Stomach (tissue), 9 donors: Measurements from ENCODE around the gene BCAS3. TPM values are rescaled to one million over a fixed set of nuclear protein-coding genes. Genes with fewer than 3 reads are reported as not detected.

Experiments used
- DNase-seq, 2 donors: peaks; one replicate each; pipeline versions ENCODE4 v3.0.0 to v3.0.0-alpha.2; 2013 to 2019
- H3K27ac ChIP-seq, 5 donors: fragments of 200-600 bp in 4 of 5; sonication (generic) in 4 of 5; one replicate each; pipeline ENCODE4 v1.5.1; 2013 to 2019; ENCODE audit warnings: mild to moderate bottlenecking in 1 of 5, moderate library complexity in 1 of 5
- H3K27me3 ChIP-seq, 3 donors: fragments of 200-600 bp; sonication (generic); one replicate each; pipeline ENCODE4 v1.5.1; 2017 to 2019; ENCODE audit warnings: mixed run types in 1 of 3
- H3K36me3 ChIP-seq, 4 donors: fragments of 200-600 bp; sonication (generic); 1 replicate in 3 of 4; 2 replicates in 1 of 4; pipeline ENCODE4 v1.5.1; 2016 to 2019
- H3K4me1 ChIP-seq, 4 donors: fragments of 200-600 bp; sonication (generic); one replicate each; pipeline ENCODE4 v1.5.1; 2016 to 2019
- H3K4me3 ChIP-seq, 4 donors: fragments of 200-600 bp; sonication (generic) in 3 of 4; one replicate each; pipeline ENCODE4 v1.5.1; 2016 to 2019; ENCODE audit warnings: mild to moderate bottlenecking in 1 of 4
- H3K9me3 ChIP-seq, 4 donors: fragments of 200-600 bp; sonication (generic); one replicate each; pipeline ENCODE4 v1.5.1; 2016 to 2019
- CTCF ChIP-seq, 7 experiments: fragments of 450-650 bp in 4 of 7; fragments of 200-600 bp in 3 of 7; sonication (generic) in 3 of 7; IDR thresholded peaks; one replicate each; pipeline ENCODE4 v1.5.1; 2016 to 2019; ENCODE audit warnings: antibody characterized with exemption in 7 of 7, control low read depth in 2 of 7, mild to moderate bottlenecking in 1 of 7
- EP300 ChIP-seq: sonication (generic); formaldehyde crosslinking; IDR thresholded peaks from one replicate; pipeline ENCODE4 v1.6.1; 2017; ENCODE audit warnings: antibody characterized with exemption
- POLR2A ChIP-seq, 4 donors: fragments of 450-650 bp; IDR thresholded peaks; one replicate each; pipeline ENCODE4 v1.6.1; 2016; ENCODE audit warnings: antibody characterized with exemption in 4 of 4, control low read depth in 2 of 4, mild to moderate bottlenecking in 1 of 4, moderate library complexity in 1 of 4
- POLR2AphosphoS5 ChIP-seq, 3 donors: sonication (generic); formaldehyde crosslinking; IDR thresholded peaks; one replicate each; pipeline ENCODE4 v1.6.1; 2016; ENCODE audit warnings: antibody characterized with exemption in 3 of 3
- WGBS, 5 donors: extraction: QIAGEN DNeasy Blood & Tissue Kit in 3 of 5; methylation state at CpG; one replicate each; pipeline versions ENCODE4 v1.1.5 to v1.1.7; 2013 to 2018; 5-methylcytosine and 5-hydroxymethylcytosine counted together
- intact Hi-C: fragments of 100-400 bp; cut with DNase I; formaldehyde crosslinking; loops from one replicate; pipeline ENCODE4 v1.15.1; 2023; ENCODE audit warnings: low total_unique reads
- polyA plus RNA-seq, 3 donors: library from polyadenylated mRNA; stranded (reverse); fragments of 200-250 nt; gene quantifications; one replicate each; pipeline ENCODE4 v1.2.3, GENCODE V29; 2013
- total RNA-seq, 5 donors: library from RNA; depleted of rRNA; stranded (reverse); fragments of >200 nt; gene quantifications; one replicate each; pipeline versions ENCODE4 v1.1.0 to v1.2.3, GENCODE V29; 2014 to 2016
- donor health status: healthy with polysubstance abuse.
- donor health status: Bipolar disorder and iron deficiency.
- donor health status: healthy.

The BCAS3 gene
- total and polyA plus RNA-seq, 8 donors, result 4.9 to 150 (median 25.3) TPM

GRCh38 chr17:61209106-61209439 lies 531.4 kb downstream of the BCAS3 start:
- H3K36me3 ChIP-seq, result no peaks in the 10 kb centered on the region
- 14 to 36% (median 17%) methylated on average over 4 of the region's 4 CpGs for WGBS, 5 donors
- no peaks in the 10 kb centered on the region for H3K9me3 ChIP-seq
- H3K4me3 ChIP-seq, result no peak overlapping the region
- H3K27ac ChIP-seq, result peak overlapping the region in 4 of 5 donors; percentile 51 to 75 (median 74)
- DNase-seq, result peak in 1 of 2 donors; percentile 68
- no peak for TF ChIP-seq POLR2A (IDR thresholded peaks at IDR 0.05)
- intact Hi-C loops, result no loop called here
- no peaks in the 10 kb centered on the region for H3K27me3 ChIP-seq
- peaks cover 0 to 29% (median 20%) of the 10 kb centered on the region in 4 donors for H3K4me1 ChIP-seq

GRCh38 chr17:61209525-61209924 lies 531.9 kb downstream of the BCAS3 start:
- Histone ChIP-seq H3K36me3 (no peaks in the 10 kb centered on the region), H3K9me3 (no peaks in the 10 kb centered on the region), H3K27me3 (no peaks in the 10 kb centered on the region), H3K27ac (peak overlapping the region; percentile 51 to 75 (median 74)), H3K4me3 (no peak overlapping the region), H3K4me1 (peaks cover 0 to 29% (median 19%) of the 10 kb centered on the region in 4 donors)
- peak in 1 of 2 donors; percentile 55 for DNase-seq
- WGBS, 5 donors, result 39 to 59% (median 44%) methylated on average over 6 of the region's 6 CpGs
- TF ChIP-seq EP300 (no peak), POLR2A (IDR thresholded peaks at IDR 0.05) (no peak), CTCF (IDR thresholded peaks at IDR 0.05) (no peak), POLR2AphosphoS5 (IDR thresholded peaks at IDR 0.05) (no peak)
- intact Hi-C loops, result no loop called here

- Histone ChIP-seq H3K36me3 (no peaks in the 10 kb centered on the region), H3K9me3 (no peaks in the 10 kb centered on the region), H3K4me1 (peaks cover 0 to 29% (median 18%) of the 10 kb centered on the region in 4 donors), H3K27ac (no peak overlapping the region), H3K4me3 (no peak overlapping the region), H3K27me3 (no peaks in the 10 kb centered on the region)
- no peak for DNase-seq
- WGBS, 5 donors, result 84 to 100% (median 96%) methylated on average over 1 of the region's 1 CpG
- TF ChIP-seq CTCF (IDR thresholded peaks at IDR 0.05) (no peak), POLR2AphosphoS5 (IDR thresholded peaks at IDR 0.05) (no peak), EP300 (no peak), POLR2A (IDR thresholded peaks at IDR 0.05) (no peak)
- intact Hi-C loops, result no loop called here
Measured at GRCh38 chr17:61211236-61211635, 533.6 kb downstream of the BCAS3 start.

GRCh38 chr17:61212655-61213054 lies 535.0 kb downstream of the BCAS3 start:
- no peaks in the 10 kb centered on the region for H3K36me3 ChIP-seq
- TF ChIP-seq POLR2AphosphoS5 (IDR thresholded peaks at IDR 0.05) (no peak), EP300 (no peak), POLR2A (IDR thresholded peaks at IDR 0.05) (no peak), CTCF (IDR thresholded peaks at IDR 0.05) (no peak)
- no peak overlapping the region for H3K4me3 ChIP-seq
- 92 to 100% (median 97%) methylated on average over 1 of the region's 1 CpG for whole genome bisulfite sequencing, 5 donors
- H3K27me3 ChIP-seq, result no peaks in the 10 kb centered on the region
- DNase-seq, result no peak
- no peak overlapping the region for H3K27ac ChIP-seq
- intact Hi-C loops, result no loop called here
- H3K4me1 ChIP-seq, result peaks cover 0 to 25% (median 19%) of the 10 kb centered on the region in 4 donors
- H3K9me3 ChIP-seq, result no peaks in the 10 kb centered on the region

- H3K27ac ChIP-seq, result no peak overlapping the region
- no peak for DNase-seq
- H3K4me1 ChIP-seq, result peaks cover 0 to 13% (median 6%) of the 10 kb centered on the region in 4 donors
- H3K4me3 ChIP-seq, result no peak overlapping the region
- no peaks in the 10 kb centered on the region for H3K9me3 ChIP-seq
- H3K36me3 ChIP-seq, result no peaks in the 10 kb centered on the region
- H3K27me3 ChIP-seq, result no peaks in the 10 kb centered on the region
- TF ChIP-seq EP300 (no peak), POLR2AphosphoS5 (IDR thresholded peaks at IDR 0.05) (no peak), POLR2A (IDR thresholded peaks at IDR 0.05) (no peak), CTCF (IDR thresholded peaks at IDR 0.05) (no peak)
- intact Hi-C loops, result no loop called here
Measured at GRCh38 chr17:61214753-61215152, 537.1 kb downstream of the BCAS3 start.
